Measurements from ENCODE around the gene CHST8.

DNA sequence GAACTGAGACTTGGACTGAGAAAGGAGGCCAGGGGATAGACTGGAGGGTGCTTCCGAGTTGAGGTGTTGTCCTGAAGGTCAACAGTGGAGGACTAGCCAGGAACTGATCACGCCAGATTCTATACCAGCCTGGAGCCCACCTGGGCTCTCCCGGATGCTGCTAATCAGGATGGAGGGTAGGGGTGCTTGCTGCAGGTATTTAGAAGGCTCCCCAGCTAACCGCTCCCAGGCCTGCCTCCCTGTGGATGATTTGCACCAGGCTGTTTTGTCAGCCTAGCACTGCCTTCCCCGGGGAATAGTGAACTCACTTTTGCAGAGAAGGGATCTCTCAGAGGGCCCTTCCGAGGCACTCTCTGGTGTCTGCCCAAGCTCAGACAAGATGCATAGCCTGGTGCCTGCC is 114.4 kb downstream of the CHST8 start:
- TF ChIP-seq, protein P1, sequence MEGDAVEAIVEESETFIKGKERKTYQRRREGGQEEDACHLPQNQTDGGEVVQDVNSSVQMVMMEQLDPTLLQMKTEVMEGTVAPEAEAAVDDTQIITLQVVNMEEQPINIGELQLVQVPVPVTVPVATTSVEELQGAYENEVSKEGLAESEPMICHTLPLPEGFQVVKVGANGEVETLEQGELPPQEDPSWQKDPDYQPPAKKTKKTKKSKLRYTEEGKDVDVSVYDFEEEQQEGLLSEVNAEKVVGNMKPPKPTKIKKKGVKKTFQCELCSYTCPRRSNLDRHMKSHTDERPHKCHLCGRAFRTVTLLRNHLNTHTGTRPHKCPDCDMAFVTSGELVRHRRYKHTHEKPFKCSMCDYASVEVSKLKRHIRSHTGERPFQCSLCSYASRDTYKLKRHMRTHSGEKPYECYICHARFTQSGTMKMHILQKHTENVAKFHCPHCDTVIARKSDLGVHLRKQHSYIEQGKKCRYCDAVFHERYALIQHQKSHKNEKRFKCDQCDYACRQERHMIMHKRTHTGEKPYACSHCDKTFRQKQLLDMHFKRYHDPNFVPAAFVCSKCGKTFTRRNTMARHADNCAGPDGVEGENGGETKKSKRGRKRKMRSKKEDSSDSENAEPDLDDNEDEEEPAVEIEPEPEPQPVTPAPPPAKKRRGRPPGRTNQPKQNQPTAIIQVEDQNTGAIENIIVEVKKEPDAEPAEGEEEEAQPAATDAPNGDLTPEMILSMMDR (IDR thresholded peaks at IDR 0.05; ENCODE audit: borderline replicate concordance, extremely low read depth, low read length, poor library complexity, severe bottlenecking): no peak
- TF ChIP-seq EZH2 (IDR thresholded peaks at IDR 0.05; ENCODE audit: borderline replicate concordance, low read depth, low read length, severe bottlenecking): no peak
